ENCODE results near the gene PDE4A.

GRCh38 chr19:10398819-10399218 lies 21.5 kb upstream of the PDE4A start:
- TF ChIP-seq FOXA1 (IDR thresholded peaks at IDR 0.05) (no peak), CTCF (IDR thresholded peaks at IDR 0.05; ENCODE audit: low read depth, low read length, missing input control) (no peak), JUND (IDR thresholded peaks at IDR 0.05) (no peak), TAF1 (conservative IDR thresholded peaks at IDR 0.05) (no peak), HNF4A (conservative IDR thresholded peaks at IDR 0.05) (no peak), MAX (IDR thresholded peaks at IDR 0.05) (no peak), REST (IDR thresholded peaks at IDR 0.05) (no peak), YY1 (IDR thresholded peaks at IDR 0.05) (no peak), RAD21 (IDR thresholded peaks at IDR 0.05) (no peak), SP1 (IDR thresholded peaks at IDR 0.05) (no peak), ZBTB33 (IDR thresholded peaks at IDR 0.05) (no peak), GABPA (IDR thresholded peaks at IDR 0.05 in 1 of 2, conservative IDR thresholded peaks at IDR 0.05 in 1 of 2) (no peak)
